Kidney (tissue), 14 donors: ENCODE data around the gene NELFB. TPM values are rescaled to one million over a fixed set of nuclear protein-coding genes. Genes with fewer than 3 reads are reported as not detected.

Source experiments
- DNase-seq, 5 donors: peaks; one replicate each; pipeline ENCODE4 v3.0.0-alpha.2; 2013 to 2020
- FAIRE-seq: peaks from 2 replicates; lab custom pipeline; 2012; peaks lifted over from hg19 to GRCh38; lab: Jason Lieb, UNC
- H3K27ac ChIP-seq, 2 donors: one replicate each; pipeline ENCODE4 v1.7.0; 2013; ENCODE audit warnings: low read depth in 2 of 2, low read length in 2 of 2, inconsistent platforms in 1 of 2
- H3K27me3 ChIP-seq: one replicate; pipeline ENCODE4 v1.7.1; 2013; ENCODE audit warnings: low read length, inconsistent platforms; ENCODE audit not compliant: control insufficient read depth, insufficient read depth
- H3K36me3 ChIP-seq, 3 donors: one replicate each; pipeline versions ENCODE4 v1.7.0 to v1.7.1; 2013; ENCODE audit warnings: low read length in 3 of 3, control low read depth in 1 of 3, inconsistent platforms in 1 of 3; ENCODE audit not compliant: insufficient read depth in 3 of 3, control insufficient read depth in 2 of 3
- H3K4me1 ChIP-seq, 3 donors: one replicate each; pipeline versions ENCODE4 v1.7.0 to v1.7.1; 2013; ENCODE audit warnings: low read length in 3 of 3, inconsistent platforms in 1 of 3, low read depth in 1 of 3; ENCODE audit not compliant: control insufficient read depth in 2 of 3, insufficient read depth in 2 of 3
- H3K4me3 ChIP-seq, 3 donors: one replicate each; pipeline versions ENCODE4 v1.7.0 to v1.8.1; 2013; ENCODE audit warnings: low read length in 3 of 3, control low read depth in 1 of 3, inconsistent platforms in 1 of 3
- H3K9ac ChIP-seq, 3 donors: one replicate each; pipeline versions ENCODE4 v1.7.0 to v1.7.1; 2013; ENCODE audit warnings: low read length in 3 of 3, control low read depth in 1 of 3, inconsistent platforms in 1 of 3
- H3K9me3 ChIP-seq, 3 donors: one replicate each; pipeline versions ENCODE4 v1.7.0 to v1.7.1; 2013; ENCODE audit warnings: low read length in 3 of 3, control low read depth in 1 of 3, inconsistent platforms in 1 of 3; ENCODE audit not compliant: control insufficient read depth in 2 of 3, insufficient read depth in 1 of 3
- intact Hi-C: fragments of 100-400 bp; cut with DNase I; formaldehyde crosslinking; loops from one replicate; pipeline ENCODE4 v1.11.1; 2022
- polyA plus RNA-seq: library from polyadenylated mRNA; stranded (reverse); fragments of 350-450 nt; fragmentation: Illumina TruSeq; extraction: RNeasy Lipid Tissue Mini Kit (QIAGEN cat#74804); gene quantifications from one replicate; pipeline ENCODE4 v1.2.3, GENCODE V29; 2014; ENCODE audit warnings: low read depth, low replicate concordance; ENCODE audit not compliant: insufficient read depth
- total RNA-seq: library from RNA; stranded (reverse); fragmentation: NEBNext Ultra II Directional; extraction: Animal tissue kit (Norgen Biotek cat#: 25700); gene quantifications from one replicate; pipeline ENCODE4 v1.2.1, GENCODE V29; 2021
- TF ChIP-seq, protein P1 (sequence below): IDR thresholded peaks from 3 replicates; pipeline ENCODE4 v1.5.1; 2012; ENCODE audit warnings: mild to moderate bottlenecking, moderate library complexity, borderline replicate concordance; ENCODE audit not compliant: insufficient read depth; ENCODE audit errors: extremely low read depth
- donor health status: control.
- donor health status: control.
- donor health status: control.
- donor health status: control.
- donor health status: control.
- donor health status: DM: yes; HTN: yes; CAD: no.
- donor health status: Normal renal cell carcinoma (clear cell type).

NELFB gene
- total and polyA plus RNA-seq, 2 donors from 2014 or later = 43.8 to 57.3 TPM

DNA sequence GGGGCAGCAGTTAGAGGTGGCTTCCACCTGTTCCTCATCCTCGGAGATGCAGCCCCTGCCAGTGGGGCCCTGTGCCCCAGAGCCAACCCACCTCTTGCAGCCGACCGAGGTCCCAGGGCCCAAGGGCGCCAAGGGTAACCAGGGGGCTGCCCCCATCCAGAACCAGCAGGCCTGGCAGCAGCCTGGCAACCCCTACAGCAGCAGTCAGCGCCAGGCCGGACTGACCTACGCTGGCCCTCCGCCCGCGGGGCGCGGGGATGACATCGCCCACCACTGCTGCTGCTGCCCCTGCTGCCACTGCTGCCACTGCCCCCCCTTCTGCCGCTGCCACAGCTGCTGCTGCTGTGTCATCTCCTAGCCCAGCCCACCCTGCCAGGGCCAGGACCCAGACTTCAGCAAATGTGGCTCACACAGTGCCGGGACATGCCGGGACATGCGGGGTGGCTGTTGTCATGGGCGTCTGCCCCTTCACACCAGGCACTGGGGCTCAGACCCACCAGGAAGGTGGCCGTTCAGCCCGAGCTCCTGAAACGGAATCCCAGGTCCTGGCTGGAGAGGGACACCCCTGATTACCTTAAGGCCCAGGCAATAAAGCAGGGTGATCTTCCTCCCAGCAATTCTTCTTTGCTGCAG, 29.3 kb upstream of the NELFB start:
- H3K36me3 ChIP-seq = no peaks in the 10 kb centered on the region
- no peak overlapping the region for H3K4me3 ChIP-seq
- no peak overlapping the region for H3K9ac ChIP-seq
- DNase-seq (peak in 1 of 5 donors; percentile 55), FAIRE-seq (no peak)
- H3K27me3 ChIP-seq = no peaks in the 10 kb centered on the region
- peaks cover 0 to 35% (median 18%) of the 10 kb centered on the region in 3 donors for H3K4me1 ChIP-seq
- no peaks in the 10 kb centered on the region for H3K9me3 ChIP-seq
- TF ChIP-seq, protein P1, sequence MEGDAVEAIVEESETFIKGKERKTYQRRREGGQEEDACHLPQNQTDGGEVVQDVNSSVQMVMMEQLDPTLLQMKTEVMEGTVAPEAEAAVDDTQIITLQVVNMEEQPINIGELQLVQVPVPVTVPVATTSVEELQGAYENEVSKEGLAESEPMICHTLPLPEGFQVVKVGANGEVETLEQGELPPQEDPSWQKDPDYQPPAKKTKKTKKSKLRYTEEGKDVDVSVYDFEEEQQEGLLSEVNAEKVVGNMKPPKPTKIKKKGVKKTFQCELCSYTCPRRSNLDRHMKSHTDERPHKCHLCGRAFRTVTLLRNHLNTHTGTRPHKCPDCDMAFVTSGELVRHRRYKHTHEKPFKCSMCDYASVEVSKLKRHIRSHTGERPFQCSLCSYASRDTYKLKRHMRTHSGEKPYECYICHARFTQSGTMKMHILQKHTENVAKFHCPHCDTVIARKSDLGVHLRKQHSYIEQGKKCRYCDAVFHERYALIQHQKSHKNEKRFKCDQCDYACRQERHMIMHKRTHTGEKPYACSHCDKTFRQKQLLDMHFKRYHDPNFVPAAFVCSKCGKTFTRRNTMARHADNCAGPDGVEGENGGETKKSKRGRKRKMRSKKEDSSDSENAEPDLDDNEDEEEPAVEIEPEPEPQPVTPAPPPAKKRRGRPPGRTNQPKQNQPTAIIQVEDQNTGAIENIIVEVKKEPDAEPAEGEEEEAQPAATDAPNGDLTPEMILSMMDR = no peak
- intact Hi-C loops = no loop called here
- H3K27ac ChIP-seq = no peak overlapping the region

DNA sequence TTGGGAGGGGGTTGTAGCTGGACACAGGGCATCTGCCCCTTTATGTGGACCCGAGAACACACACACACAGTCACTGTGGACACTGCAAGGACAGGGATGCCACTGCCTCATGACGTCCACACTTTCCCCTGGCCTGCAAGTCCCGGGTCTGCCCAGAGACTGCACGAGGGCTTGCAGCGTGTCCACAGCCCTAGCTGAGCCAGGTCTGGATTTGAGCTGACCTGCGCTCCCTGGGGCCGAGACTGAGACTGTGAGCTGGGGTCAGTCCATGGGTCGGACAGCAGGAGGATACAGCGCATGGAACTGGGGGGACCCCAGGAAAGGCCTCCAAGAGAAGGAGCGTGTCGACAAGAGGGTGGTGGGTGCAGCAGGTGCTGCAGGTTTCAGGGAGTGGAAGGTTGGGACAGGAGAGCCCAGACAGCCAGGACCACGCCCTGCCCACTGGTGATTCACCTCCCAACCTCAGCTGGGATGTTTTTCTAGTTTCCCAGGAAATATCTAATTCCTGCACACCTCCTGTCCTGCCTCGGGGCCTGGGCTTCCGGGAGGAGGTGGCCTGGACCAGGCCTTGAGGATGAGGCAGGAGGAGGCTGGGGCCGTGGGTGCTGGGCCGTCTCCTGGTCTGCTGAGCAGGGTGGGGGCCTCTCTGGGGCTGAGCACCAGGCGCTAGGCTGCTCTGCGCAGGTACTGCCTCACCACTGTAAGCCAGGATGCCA, 28.6 kb upstream of the NELFB start:
- Histone ChIP-seq H3K9ac (no peak overlapping the region), H3K4me3 (no peak overlapping the region)
- no peak for FAIRE-seq

DNA sequence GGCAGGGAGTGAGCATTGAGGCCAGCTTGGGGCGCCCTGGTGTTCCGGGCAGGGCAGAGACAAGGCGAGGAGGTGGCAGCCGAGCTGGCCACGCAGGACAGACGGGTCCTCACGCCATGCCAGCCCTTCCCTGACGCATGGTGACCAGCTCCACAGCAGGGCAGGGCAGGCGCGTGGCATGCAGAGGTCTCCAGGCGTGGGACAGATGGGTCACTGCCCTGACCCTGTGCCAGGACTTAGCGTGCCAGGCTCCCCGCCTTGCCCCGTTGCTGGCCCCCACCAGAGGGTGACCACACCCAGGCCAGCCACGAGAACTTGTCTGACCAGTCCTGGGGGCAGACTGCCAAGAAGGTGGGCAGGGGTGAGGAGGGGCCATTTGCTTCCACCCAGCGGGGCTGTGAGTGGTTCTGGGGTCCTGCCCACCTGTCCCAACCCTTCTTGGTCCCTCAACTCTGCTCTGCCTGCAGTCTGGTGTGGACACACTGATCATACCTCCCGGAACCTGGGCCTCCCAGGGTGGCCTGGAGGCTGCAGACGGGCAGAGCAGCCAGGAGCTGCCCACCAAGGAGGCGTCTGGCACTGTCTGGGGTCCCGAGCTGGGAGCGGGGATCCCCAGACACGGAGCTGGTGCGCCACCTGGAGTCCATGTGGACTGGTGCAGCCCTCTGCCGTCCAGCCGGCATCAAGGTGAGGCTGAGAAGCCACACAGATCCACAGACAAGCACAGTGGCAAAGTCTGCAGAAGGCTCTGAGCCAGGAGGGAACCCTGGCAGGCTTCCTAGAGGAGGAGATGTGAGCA, 27.9 kb upstream of the NELFB start, which contains the start of gene RNF224:
Gene RNF224 (plus strand): TSS at position 449 of the 799 bp plus-strand sequence. CDS start 834 bp downstream, outside the sequence.
- Histone ChIP-seq H3K36me3 (no peaks in the 10 kb centered on the region), H3K27me3 (no peaks in the 10 kb centered on the region), H3K9ac (peak within 1 kb of the TSS in 1 of 3 donors; percentile 29), H3K4me3 (no peak within 1 kb of the TSS), H3K4me1 (peaks cover 0 to 35% (median 18%) of the 10 kb centered on the region in 3 donors), H3K27ac (peak within 1 kb of the TSS; percentile 45 to 71), H3K9me3 (no peaks in the 10 kb centered on the region)
- TF ChIP-seq, protein P1 = peak; percentile 86
- intact Hi-C loops = no loop called here
- DNase-seq (peak; percentile 87 to 97 (median 89)), FAIRE-seq (no peak)

More for the DNA sequence above, 28.6 kb upstream of the NELFB start:
- peak in 2 of 5 donors; percentile 62 to 92 for DNase-seq
- Histone ChIP-seq H3K4me1 (peaks cover 0 to 35% (median 18%) of the 10 kb centered on the region in 3 donors), H3K27ac (peak overlapping the region; percentile 45 to 71), H3K36me3 (no peaks in the 10 kb centered on the region), H3K9me3 (no peaks in the 10 kb centered on the region), H3K27me3 (no peaks in the 10 kb centered on the region)
- TF ChIP-seq, protein P1 = no peak
- intact Hi-C loops = no loop called here
